Bronchial epithelial cell (primary cell): ENCODE measurements around the gene GPSM1. TPM values are rescaled to one million over a fixed set of nuclear protein-coding genes. Genes with fewer than 3 reads are reported as not detected.

ENCODE experiments used
- DNase-seq: peaks from one replicate; pipeline ENCODE4 v3.0.0-alpha.2; 2010; ENCODE audit warnings: low read depth
- FAIRE-seq: peaks from 2 replicates; lab custom pipeline; 2011; peaks lifted over from hg19 to GRCh38; lab: Jason Lieb, UNC
- H3K27me3 ChIP-seq: 2 replicates; pipeline ENCODE4 v1.5.1; 2011; ENCODE audit warnings: low read length; ENCODE audit not compliant: control insufficient read depth, insufficient read depth
- H3K36me3 ChIP-seq: 2 replicates; pipeline ENCODE4 v1.5.1; 2011; ENCODE audit warnings: low read length; ENCODE audit not compliant: control insufficient read depth, insufficient read depth
- H3K4me3 ChIP-seq: 2 replicates; pipeline ENCODE4 v1.5.1; 2011; ENCODE audit warnings: mild to moderate bottlenecking, low read depth, low read length, control low read depth
- total RNA-seq: library from RNA; depleted of rRNA; stranded (reverse); fragments of >200 nt; gene quantifications from 2 replicates; pipeline ENCODE4 v1.2.1, GENCODE V29; 2014
- TF ChIP-seq, protein P1 (sequence below): IDR thresholded peaks from 2 replicates; pipeline ENCODE4 v1.5.1; 2011; ENCODE audit warnings: mild to moderate bottlenecking, moderate library complexity, low read length, control low read depth, inconsistent platforms; ENCODE audit not compliant: insufficient read depth, severe bottlenecking

GPSM1 gene
- total RNA-seq, 1 donor from 2014 or later: 13.4 TPM

- DNase-seq (no peak), FAIRE-seq (no peak)
- TF ChIP-seq, protein P1, sequence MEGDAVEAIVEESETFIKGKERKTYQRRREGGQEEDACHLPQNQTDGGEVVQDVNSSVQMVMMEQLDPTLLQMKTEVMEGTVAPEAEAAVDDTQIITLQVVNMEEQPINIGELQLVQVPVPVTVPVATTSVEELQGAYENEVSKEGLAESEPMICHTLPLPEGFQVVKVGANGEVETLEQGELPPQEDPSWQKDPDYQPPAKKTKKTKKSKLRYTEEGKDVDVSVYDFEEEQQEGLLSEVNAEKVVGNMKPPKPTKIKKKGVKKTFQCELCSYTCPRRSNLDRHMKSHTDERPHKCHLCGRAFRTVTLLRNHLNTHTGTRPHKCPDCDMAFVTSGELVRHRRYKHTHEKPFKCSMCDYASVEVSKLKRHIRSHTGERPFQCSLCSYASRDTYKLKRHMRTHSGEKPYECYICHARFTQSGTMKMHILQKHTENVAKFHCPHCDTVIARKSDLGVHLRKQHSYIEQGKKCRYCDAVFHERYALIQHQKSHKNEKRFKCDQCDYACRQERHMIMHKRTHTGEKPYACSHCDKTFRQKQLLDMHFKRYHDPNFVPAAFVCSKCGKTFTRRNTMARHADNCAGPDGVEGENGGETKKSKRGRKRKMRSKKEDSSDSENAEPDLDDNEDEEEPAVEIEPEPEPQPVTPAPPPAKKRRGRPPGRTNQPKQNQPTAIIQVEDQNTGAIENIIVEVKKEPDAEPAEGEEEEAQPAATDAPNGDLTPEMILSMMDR: no peak
- no peak overlapping the region for H3K4me3 ChIP-seq
- H3K27me3 ChIP-seq: peaks cover 5% of the 10 kb centered on the region
- H3K36me3 ChIP-seq: no peaks in the 10 kb centered on the region
These were observed 46.6 kb upstream of the GPSM1 start for GRCh38 chr9:136280535-136281315.

DNA sequence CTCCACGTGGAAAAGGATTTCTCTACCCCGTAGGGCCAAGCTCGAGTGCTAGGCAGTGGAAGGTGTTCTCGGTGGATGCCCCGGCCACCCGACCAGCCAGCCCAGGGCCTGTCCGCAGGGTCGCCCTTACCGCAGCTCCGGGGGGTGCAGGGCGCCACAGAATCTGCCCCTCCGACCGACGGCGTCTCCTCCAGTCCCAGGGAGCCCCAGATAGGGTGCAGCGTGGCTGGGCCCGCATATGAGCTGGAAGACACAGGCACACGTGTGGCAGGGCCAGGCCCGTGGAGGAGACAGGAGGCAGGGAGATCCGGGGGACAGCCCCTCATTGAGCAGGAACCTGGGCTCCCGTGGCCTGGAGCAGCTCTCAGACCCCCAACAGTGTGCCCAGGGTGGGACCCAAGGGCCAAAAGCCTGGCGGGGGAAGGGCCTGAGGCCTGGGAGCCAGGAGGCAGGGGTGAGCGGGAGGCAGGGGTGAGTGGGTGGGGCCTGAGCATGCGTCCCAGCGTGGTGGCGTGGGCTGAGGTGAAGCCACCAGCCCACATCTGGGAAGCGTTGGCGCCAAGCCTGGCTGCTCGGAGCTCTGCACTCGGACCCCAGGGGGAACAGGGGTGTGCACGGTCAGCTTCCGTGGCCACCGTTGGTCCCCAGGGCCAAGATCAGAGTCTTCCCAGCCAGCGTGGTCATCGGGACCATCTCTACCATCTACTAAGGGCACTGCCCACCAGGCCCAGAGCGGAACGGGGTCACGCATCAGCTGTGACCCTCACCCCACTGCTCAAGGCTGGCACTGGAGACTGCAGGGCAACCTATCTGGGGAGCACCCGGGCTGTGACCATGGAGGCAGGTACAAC lies 45.7 kb upstream of the GPSM1 start:
- FAIRE-seq (no peak), DNase-seq (no peak)
- peaks cover 5% of the 10 kb centered on the region for H3K27me3 ChIP-seq
- TF ChIP-seq, protein P1: no peak
- no peaks in the 10 kb centered on the region for H3K36me3 ChIP-seq
- no peak overlapping the region for H3K4me3 ChIP-seq

GRCh38 chr9:136282272-136282861 lies 45.0 kb upstream of the GPSM1 start:
- peaks cover 5% of the 10 kb centered on the region for H3K27me3 ChIP-seq
- TF ChIP-seq, protein P1: no peak
- DNase-seq (no peak), FAIRE-seq (no peak)
- no peak overlapping the region for H3K4me3 ChIP-seq
- no peaks in the 10 kb centered on the region for H3K36me3 ChIP-seq

DNA sequence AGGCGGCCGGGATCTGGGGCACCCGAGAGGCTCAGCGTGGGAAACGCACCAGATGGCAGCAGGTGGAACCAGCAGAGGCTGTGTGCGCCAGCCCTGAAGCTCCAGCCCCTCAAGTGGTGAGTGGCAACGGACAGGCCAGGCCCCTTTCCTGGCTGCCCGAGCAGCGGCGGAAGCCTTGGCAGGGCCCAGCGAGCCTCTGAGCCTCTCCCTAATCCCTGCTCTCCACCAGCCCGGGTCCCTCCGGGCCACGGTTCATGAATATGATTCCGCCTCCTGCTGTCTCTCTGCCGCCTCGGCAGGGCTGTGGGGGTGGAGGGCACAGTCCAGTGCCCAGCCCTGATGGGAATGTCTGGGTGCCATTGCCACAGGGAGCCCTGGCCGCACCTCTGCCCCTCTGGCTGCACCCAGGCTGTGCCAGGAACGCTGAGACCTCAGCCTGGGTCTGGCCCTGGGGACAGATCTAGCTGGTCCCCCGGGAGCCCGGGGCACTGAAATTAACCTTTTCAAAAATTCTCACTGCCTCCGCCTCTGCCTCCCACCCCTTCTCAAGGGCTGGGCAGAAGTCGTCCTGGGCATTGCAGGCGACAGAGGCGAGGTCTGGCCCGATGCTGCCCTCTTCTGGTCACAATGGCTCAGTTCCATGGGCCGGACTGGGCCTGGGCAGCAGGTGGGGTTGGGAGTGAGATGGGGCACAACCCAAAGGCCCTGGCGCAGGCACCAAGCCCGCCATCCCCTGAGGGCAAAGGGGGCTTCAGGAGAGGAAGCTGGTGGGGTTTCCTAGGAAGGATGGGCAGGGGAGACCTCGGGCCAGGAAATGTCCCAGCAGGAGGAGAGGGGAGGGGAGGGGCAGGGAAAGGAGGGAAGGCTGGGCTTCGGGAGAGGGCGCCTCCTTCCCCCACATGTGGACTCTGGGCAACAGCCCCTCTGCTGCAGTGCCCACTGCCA lies 43.8 kb upstream of the GPSM1 start:
- peak; percentile 34 for DNase-seq

More for the DNA sequence above, 43.8 kb upstream of the GPSM1 start:
- peaks cover 5% of the 10 kb centered on the region for H3K27me3 ChIP-seq
- TF ChIP-seq, protein P1: peak; percentile 88
- no peak overlapping the region for H3K4me3 ChIP-seq
- H3K36me3 ChIP-seq: no peaks in the 10 kb centered on the region
- no peak for FAIRE-seq
